ENCODE measurements around the gene NAB2. TPM values are rescaled to one million over a fixed set of nuclear protein-coding genes. Genes with fewer than 3 reads are reported as not detected.
A peak's percentile ranks its signal among the peaks of the same experiment; 100 is the strongest.
"Not testable (repeated sequence)": the region's sequence is repeated elsewhere in the genome, so short reads cannot be mapped to it uniquely, and the experiment has no call there.

Gene NAB2
- total RNA-seq, 1 donor from 2014 or later: 76.7 TPM

GRCh38 chr12:57109207-57110103, 20.5 kb downstream of the NAB2 start:
- no peak for DNase-seq (ENCODE audit: low read depth)

- DNase-seq (ENCODE audit: low read depth): peak; percentile 58
These were observed 21.5 kb downstream of the NAB2 start for GRCh38 chr12:57110104-57111030.

- peak; percentile 79 for DNase-seq (ENCODE audit: low read depth)
These were observed 22.3 kb downstream of the NAB2 start, which contains the start of gene STAT6 for GRCh38 chr12:57111031-57111734. Gene STAT6 (minus strand): TSS chr12:57111362. CDS start chr12:57108278, 3,084 bp downstream.

GRCh38 chr12:57112492-57113294, 23.8 kb downstream of the NAB2 start:
- DNase-seq (ENCODE audit: low read depth): no peak

- DNase-seq (ENCODE audit: low read depth): no peak
These were observed 27.8 kb downstream of the NAB2 start for GRCh38 chr12:57116580-57117281.

GRCh38 chr12:57118711-57119271, 29.9 kb downstream of the NAB2 start:
- no peak for DNase-seq (ENCODE audit: low read depth)

- DNase-seq (ENCODE audit: low read depth): no peak
These were observed 30.6 kb downstream of the NAB2 start for GRCh38 chr12:57119294-57120085.

GRCh38 chr12:57120718-57121117, 31.8 kb downstream of the NAB2 start:
- DNase-seq (ENCODE audit: low read depth): not testable (repeated sequence)

GRCh38 chr12:57123813-57124212, 34.9 kb downstream of the NAB2 start:
- no peak for DNase-seq (ENCODE audit: low read depth)

- DNase-seq (ENCODE audit: low read depth): peak; percentile 82
These were observed 35.5 kb downstream of the NAB2 start for GRCh38 chr12:57124261-57124877.

GRCh38 chr12:57126061-57126460, 37.1 kb downstream of the NAB2 start:
- DNase-seq (ENCODE audit: low read depth): no peak

GRCh38 chr12:57126561-57126960, 37.6 kb downstream of the NAB2 start:
- no peak for DNase-seq (ENCODE audit: low read depth)

GRCh38 chr12:57127101-57127725, 38.3 kb downstream of the NAB2 start:
- peak; percentile 68 for DNase-seq (ENCODE audit: low read depth)

GRCh38 chr12:57127726-57128518, 39.0 kb downstream of the NAB2 start, which contains the start of gene LRP1:
Gene LRP1 (plus strand): TSS chr12:57128483. CDS start chr12:57128965, 482 bp downstream.
- DNase-seq (ENCODE audit: low read depth): peak; percentile 85

GRCh38 chr12:57128519-57129247, 39.8 kb downstream of the NAB2 start:
- no peak for DNase-seq (ENCODE audit: low read depth)

GRCh38 chr12:57129321-57129842, 40.5 kb downstream of the NAB2 start:
- no peak for DNase-seq (ENCODE audit: low read depth)
